ENCODE results near the gene COMMD10.

Gene COMMD10

GRCh38 chr5:116225281-116225922, 140.6 kb downstream of the COMMD10 start:
- Histone ChIP-seq H3K27me3 (ENCODE audit: control insufficient read depth in 1 of 2, insufficient read depth in 2 of 2, low read length in 2 of 2) (no peaks in the 10 kb centered on the region), H3K4me1 (ENCODE audit: insufficient read depth, low read length) (no peaks in the 10 kb centered on the region), H3K4me3 (ENCODE audit: low read depth in 1 of 2, low read length in 2 of 2) (no peak overlapping the region), H3K9ac (ENCODE audit: low read length) (no peak overlapping the region), H3K36me3 (ENCODE audit: insufficient read depth, low read length) (no peaks in the 10 kb centered on the region), H3K9me3 (ENCODE audit: low read length) (no peaks in the 10 kb centered on the region), H3K27ac (ENCODE audit: low read depth, low read length) (no peak overlapping the region)

- Histone ChIP-seq H3K27me3 (ENCODE audit: control insufficient read depth in 1 of 2, insufficient read depth in 2 of 2, low read length in 2 of 2) (no peaks in the 10 kb centered on the region), H3K9me3 (ENCODE audit: low read length) (no peaks in the 10 kb centered on the region), H3K36me3 (ENCODE audit: insufficient read depth, low read length) (no peaks in the 10 kb centered on the region), H3K4me3 (ENCODE audit: low read depth in 1 of 2, low read length in 2 of 2) (no peak overlapping the region), H3K9ac (ENCODE audit: low read length) (no peak overlapping the region), H3K4me1 (ENCODE audit: insufficient read depth, low read length) (no peaks in the 10 kb centered on the region), H3K27ac (ENCODE audit: low read depth, low read length) (no peak overlapping the region)
These were observed 144.4 kb downstream of the COMMD10 start for GRCh38 chr5:116229131-116229689.

GRCh38 chr5:116231288-116231687, 146.5 kb downstream of the COMMD10 start:
- no peak overlapping the region for H3K4me3 ChIP-seq (ENCODE audit: low read depth in 1 of 2, low read length in 2 of 2)
- no peaks in the 10 kb centered on the region for H3K36me3 ChIP-seq (ENCODE audit: insufficient read depth, low read length)
- no peaks in the 10 kb centered on the region for H3K4me1 ChIP-seq (ENCODE audit: insufficient read depth, low read length)

GRCh38 chr5:116234681-116235080, 149.9 kb downstream of the COMMD10 start:
- Histone ChIP-seq H3K27ac (ENCODE audit: low read depth, low read length) (no peak overlapping the region), H3K9me3 (ENCODE audit: low read length) (no peaks in the 10 kb centered on the region), H3K27me3 (ENCODE audit: control insufficient read depth in 1 of 2, insufficient read depth in 2 of 2, low read length in 2 of 2) (no peaks in the 10 kb centered on the region), H3K9ac (ENCODE audit: low read length) (no peak overlapping the region), H3K4me1 (ENCODE audit: insufficient read depth, low read length) (peaks cover 14% of the 10 kb centered on the region), H3K36me3 (ENCODE audit: insufficient read depth, low read length) (no peaks in the 10 kb centered on the region), H3K4me3 (ENCODE audit: low read depth in 1 of 2, low read length in 2 of 2) (no peak overlapping the region)

More at GRCh38 chr5:116231288-116231687, 146.5 kb downstream of the COMMD10 start:
- Histone ChIP-seq H3K27ac (ENCODE audit: low read depth, low read length) (no peak overlapping the region), H3K9ac (ENCODE audit: low read length) (no peak overlapping the region), H3K9me3 (ENCODE audit: low read length) (no peaks in the 10 kb centered on the region), H3K27me3 (ENCODE audit: control insufficient read depth in 1 of 2, insufficient read depth in 2 of 2, low read length in 2 of 2) (no peaks in the 10 kb centered on the region)

GRCh38 chr5:116237917-116238500, 153.2 kb downstream of the COMMD10 start:
- Histone ChIP-seq H3K9ac (ENCODE audit: low read length) (no peak overlapping the region), H3K4me1 (ENCODE audit: insufficient read depth, low read length) (peaks cover 18% of the 10 kb centered on the region), H3K4me3 (ENCODE audit: low read depth in 1 of 2, low read length in 2 of 2) (no peak overlapping the region), H3K27me3 (ENCODE audit: control insufficient read depth in 1 of 2, insufficient read depth in 2 of 2, low read length in 2 of 2) (no peaks in the 10 kb centered on the region), H3K27ac (ENCODE audit: low read depth, low read length) (no peak overlapping the region), H3K36me3 (ENCODE audit: insufficient read depth, low read length) (no peaks in the 10 kb centered on the region), H3K9me3 (ENCODE audit: low read length) (no peaks in the 10 kb centered on the region)

- no peak overlapping the region for H3K27ac ChIP-seq (ENCODE audit: low read depth, low read length)
- no peak overlapping the region for H3K4me3 ChIP-seq (ENCODE audit: low read depth in 1 of 2, low read length in 2 of 2)
- H3K4me1 ChIP-seq (ENCODE audit: insufficient read depth, low read length) = peaks cover 18% of the 10 kb centered on the region
- no peaks in the 10 kb centered on the region for H3K9me3 ChIP-seq (ENCODE audit: low read length)
- no peak overlapping the region for H3K9ac ChIP-seq (ENCODE audit: low read length)
- H3K36me3 ChIP-seq (ENCODE audit: insufficient read depth, low read length) = no peaks in the 10 kb centered on the region
- H3K27me3 ChIP-seq (ENCODE audit: control insufficient read depth in 1 of 2, insufficient read depth in 2 of 2, low read length in 2 of 2) = no peaks in the 10 kb centered on the region
These were observed 157.5 kb downstream of the COMMD10 start for GRCh38 chr5:116242343-116242742.

- Histone ChIP-seq H3K27me3 (ENCODE audit: control insufficient read depth in 1 of 2, insufficient read depth in 2 of 2, low read length in 2 of 2) (no peaks in the 10 kb centered on the region), H3K4me3 (ENCODE audit: low read depth in 1 of 2, low read length in 2 of 2) (no peak overlapping the region), H3K9ac (ENCODE audit: low read length) (no peak overlapping the region), H3K9me3 (ENCODE audit: low read length) (no peaks in the 10 kb centered on the region), H3K27ac (ENCODE audit: low read depth, low read length) (no peak overlapping the region), H3K4me1 (ENCODE audit: insufficient read depth, low read length) (no peaks in the 10 kb centered on the region), H3K36me3 (ENCODE audit: insufficient read depth, low read length) (no peaks in the 10 kb centered on the region)
These were observed 163.6 kb downstream of the COMMD10 start for GRCh38 chr5:116248432-116248831.

- no peak overlapping the region for H3K27ac ChIP-seq (ENCODE audit: low read depth, low read length)
- H3K4me3 ChIP-seq (ENCODE audit: low read depth in 1 of 2, low read length in 2 of 2) = no peak overlapping the region
- H3K36me3 ChIP-seq (ENCODE audit: insufficient read depth, low read length) = no peaks in the 10 kb centered on the region
- H3K4me1 ChIP-seq (ENCODE audit: insufficient read depth, low read length) = no peaks in the 10 kb centered on the region
- H3K9me3 ChIP-seq (ENCODE audit: low read length) = no peaks in the 10 kb centered on the region
- no peak overlapping the region for H3K9ac ChIP-seq (ENCODE audit: low read length)
- H3K27me3 ChIP-seq (ENCODE audit: control insufficient read depth in 1 of 2, insufficient read depth in 2 of 2, low read length in 2 of 2) = no peaks in the 10 kb centered on the region
These were observed 164.8 kb downstream of the COMMD10 start for GRCh38 chr5:116249648-116250047.

GRCh38 chr5:116256717-116257116, 171.9 kb downstream of the COMMD10 start:
- no peaks in the 10 kb centered on the region for H3K9me3 ChIP-seq (ENCODE audit: low read length)
- no peak overlapping the region for H3K4me3 ChIP-seq (ENCODE audit: low read depth in 1 of 2, low read length in 2 of 2)
- no peaks in the 10 kb centered on the region for H3K36me3 ChIP-seq (ENCODE audit: insufficient read depth, low read length)
- H3K4me1 ChIP-seq (ENCODE audit: insufficient read depth, low read length) = peaks cover 5% of the 10 kb centered on the region
- no peak overlapping the region for H3K9ac ChIP-seq (ENCODE audit: low read length)
- H3K27me3 ChIP-seq (ENCODE audit: control insufficient read depth in 1 of 2, insufficient read depth in 2 of 2, low read length in 2 of 2) = no peaks in the 10 kb centered on the region
- no peak overlapping the region for H3K27ac ChIP-seq (ENCODE audit: low read depth, low read length)

- peaks cover under 1% of the 10 kb centered on the region for H3K4me1 ChIP-seq (ENCODE audit: insufficient read depth, low read length)
- H3K4me3 ChIP-seq (ENCODE audit: low read depth in 1 of 2, low read length in 2 of 2) = no peak overlapping the region
- H3K9ac ChIP-seq (ENCODE audit: low read length) = no peak overlapping the region
- no peaks in the 10 kb centered on the region for H3K36me3 ChIP-seq (ENCODE audit: insufficient read depth, low read length)
- H3K27me3 ChIP-seq (ENCODE audit: control insufficient read depth in 1 of 2, insufficient read depth in 2 of 2, low read length in 2 of 2) = no peaks in the 10 kb centered on the region
- no peaks in the 10 kb centered on the region for H3K9me3 ChIP-seq (ENCODE audit: low read length)
- H3K27ac ChIP-seq (ENCODE audit: low read depth, low read length) = no peak overlapping the region
These were observed 180.6 kb downstream of the COMMD10 start for GRCh38 chr5:116265471-116265870.

- H3K27ac ChIP-seq (ENCODE audit: low read depth, low read length) = no peak overlapping the region
- no peak overlapping the region for H3K9ac ChIP-seq (ENCODE audit: low read length)
- no peaks in the 10 kb centered on the region for H3K36me3 ChIP-seq (ENCODE audit: insufficient read depth, low read length)
- H3K9me3 ChIP-seq (ENCODE audit: low read length) = no peaks in the 10 kb centered on the region
- no peak overlapping the region for H3K4me3 ChIP-seq (ENCODE audit: low read depth in 1 of 2, low read length in 2 of 2)
- peaks cover 7% of the 10 kb centered on the region for H3K4me1 ChIP-seq (ENCODE audit: insufficient read depth, low read length)
- no peaks in the 10 kb centered on the region for H3K27me3 ChIP-seq (ENCODE audit: control insufficient read depth in 1 of 2, insufficient read depth in 2 of 2, low read length in 2 of 2)
These were observed 186.7 kb downstream of the COMMD10 start for GRCh38 chr5:116271446-116272025.
